ENCODE data around the gene KRTAP4-12. TPM values are rescaled to one million over a fixed set of nuclear protein-coding genes. Genes with fewer than 3 reads are reported as not detected.
"Not testable (repeated sequence)": the region's sequence is repeated elsewhere in the genome, so short reads cannot be mapped to it uniquely, and the experiment has no call there.

The KRTAP4-12 gene
- total RNA-seq (not detected), polyA plus RNA-seq (not detected)
- long read RNA-seq, donor 1 = 0 reads
- long read RNA-seq, donor 2 = 0 reads
- long read RNA-seq, donor 3 = 0 reads
- long read RNA-seq, donor 4 = 0 reads

DNA sequence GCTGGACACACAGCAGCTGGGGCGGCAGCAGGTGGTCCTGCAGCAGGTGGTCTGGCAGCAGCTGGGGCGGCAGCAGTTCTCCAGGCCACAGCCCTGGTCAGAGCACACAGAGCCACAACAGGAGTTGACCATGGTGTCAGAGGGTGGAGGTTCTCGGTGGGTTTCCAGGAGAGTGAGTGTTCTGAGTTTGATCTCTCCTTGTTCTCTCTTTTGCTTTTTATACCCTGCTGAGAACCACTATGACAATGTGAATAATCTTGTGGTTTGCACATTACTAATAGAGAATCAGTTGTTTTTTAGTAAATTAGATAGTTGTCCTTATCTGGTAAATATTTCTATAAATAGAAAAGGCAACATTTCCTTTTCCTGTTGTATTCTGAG lies at the start of gene KRTAP4-12:
KRTAP4-12 (minus strand) TSS at position 192 of the 381 bp plus-strand sequence; CDS start at position 132, 60 bp downstream.
- WGBS = 63% methylated on average over 3 of the region's 3 CpGs
- H3K4me1 ChIP-seq (ENCODE audit: control insufficient read depth, insufficient read depth, low read length); intact Hi-C loops (cut with DNase I); H3K4me3 ChIP-seq (ENCODE audit: low read length); H3K27me3 ChIP-seq (ENCODE audit: control insufficient read depth, insufficient read depth); ATAC-seq; H3K27ac ChIP-seq (ENCODE audit: low read length); H3K9me3 ChIP-seq (ENCODE audit: control insufficient read depth, low read length); DNase-seq: not testable (repeated sequence)

DNA sequence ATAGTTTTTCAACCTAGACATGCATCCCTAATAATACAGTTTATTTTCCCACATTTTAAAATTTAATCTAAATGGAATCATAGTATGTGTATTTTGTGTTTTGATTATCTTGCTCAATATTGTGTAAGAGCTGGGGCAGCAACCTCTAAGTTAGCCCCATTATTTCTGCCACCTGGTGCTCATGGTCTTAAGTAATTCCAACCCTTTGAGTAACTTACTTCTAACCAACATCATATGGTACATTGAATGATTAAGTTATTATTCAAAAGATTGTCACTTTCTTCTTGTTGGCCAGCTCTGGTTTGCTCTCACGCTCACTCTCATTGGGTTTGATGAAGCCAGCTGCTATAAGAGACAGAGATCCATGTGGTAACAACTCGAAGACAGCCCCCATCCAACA lies 47.9 kb upstream of the KRTAP4-12 start:
- intact Hi-C loops (cut with DNase I) = no loop called here
- H3K4me1 ChIP-seq (ENCODE audit: control insufficient read depth, insufficient read depth, low read length) = no peaks in the 10 kb centered on the region
- H3K27ac ChIP-seq (ENCODE audit: low read length) = no peak overlapping the region
- ATAC-seq (no peak), DNase-seq (no peak)
- WGBS = 77% methylated on average over 2 of the region's 2 CpGs
- no peak overlapping the region for H3K4me3 ChIP-seq (ENCODE audit: low read length)
- no peaks in the 10 kb centered on the region for H3K27me3 ChIP-seq (ENCODE audit: control insufficient read depth, insufficient read depth)
- H3K9me3 ChIP-seq (ENCODE audit: control insufficient read depth, low read length) = no peaks in the 10 kb centered on the region

DNA sequence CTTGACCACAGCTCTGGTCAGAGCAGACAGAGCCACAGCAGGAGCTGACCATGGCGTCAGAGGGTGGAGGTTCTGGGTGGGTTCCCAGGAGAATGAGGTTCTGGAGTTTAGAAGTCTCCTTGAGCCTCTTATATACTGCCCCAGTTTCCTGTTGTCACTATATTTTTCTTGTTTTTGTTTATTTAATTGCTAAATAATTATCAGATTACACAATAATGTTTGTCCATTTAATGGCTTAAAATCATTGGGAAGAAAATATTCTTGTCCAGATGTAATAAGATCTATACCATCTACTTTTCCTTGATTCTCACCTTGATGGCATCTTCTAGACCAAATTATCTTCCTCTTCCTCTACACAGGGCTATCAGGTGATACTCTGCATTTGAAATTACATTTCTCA lies 44.1 kb upstream of the KRTAP4-12 start, which contains the start of gene KRTAP4-3:
KRTAP4-3 (minus strand) TSS at position 101 of the 400 bp plus-strand sequence; CDS start at position 52, 49 bp downstream.
- intact Hi-C loops (cut with DNase I) = no loop called here
- no peaks in the 10 kb centered on the region for H3K27me3 ChIP-seq (ENCODE audit: control insufficient read depth, insufficient read depth)
- DNase-seq (no peak), ATAC-seq (no peak)
- no peaks in the 10 kb centered on the region for H3K9me3 ChIP-seq (ENCODE audit: control insufficient read depth, low read length)
- H3K4me3 ChIP-seq (ENCODE audit: low read length) = no peak within 1 kb of the TSS
- H3K27ac ChIP-seq (ENCODE audit: low read length) = no peak within 1 kb of the TSS
- WGBS = 54% methylated on average over 1 of the region's 1 CpG
- no peaks in the 10 kb centered on the region for H3K4me1 ChIP-seq (ENCODE audit: control insufficient read depth, insufficient read depth, low read length)

DNA sequence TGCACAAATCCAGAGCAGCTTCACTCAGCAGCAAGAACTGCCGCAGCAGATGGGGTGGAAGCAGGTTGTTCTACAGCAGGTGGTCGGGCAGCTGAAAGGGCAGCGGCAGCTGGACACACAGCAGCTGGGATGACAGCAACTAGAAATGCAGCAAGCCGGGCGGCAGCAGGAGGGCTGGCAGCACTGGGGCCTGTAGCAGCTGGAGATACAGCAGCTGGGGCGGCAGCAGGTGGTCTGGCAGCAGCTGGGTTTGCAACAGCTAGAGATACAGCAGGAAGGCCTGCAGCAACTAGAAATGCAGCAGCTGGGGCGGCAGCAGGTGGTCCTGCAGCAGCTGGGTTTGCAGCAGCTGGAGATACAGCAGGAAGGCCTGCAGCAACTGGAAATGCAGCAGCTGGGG lies 43.6 kb upstream of the KRTAP4-12 start:
- ATAC-seq = no peak
- no peaks in the 10 kb centered on the region for H3K9me3 ChIP-seq (ENCODE audit: control insufficient read depth, low read length)
- no peak for DNase-seq
- H3K27me3 ChIP-seq (ENCODE audit: control insufficient read depth, insufficient read depth) = no peaks in the 10 kb centered on the region
- intact Hi-C loops (cut with DNase I) = no loop called here
- H3K27ac ChIP-seq (ENCODE audit: low read length) = no peak overlapping the region
- WGBS = 82% methylated on average over 7 of the region's 7 CpGs
- no peak overlapping the region for H3K4me3 ChIP-seq (ENCODE audit: low read length)
- no peaks in the 10 kb centered on the region for H3K4me1 ChIP-seq (ENCODE audit: control insufficient read depth, insufficient read depth, low read length)

DNA sequence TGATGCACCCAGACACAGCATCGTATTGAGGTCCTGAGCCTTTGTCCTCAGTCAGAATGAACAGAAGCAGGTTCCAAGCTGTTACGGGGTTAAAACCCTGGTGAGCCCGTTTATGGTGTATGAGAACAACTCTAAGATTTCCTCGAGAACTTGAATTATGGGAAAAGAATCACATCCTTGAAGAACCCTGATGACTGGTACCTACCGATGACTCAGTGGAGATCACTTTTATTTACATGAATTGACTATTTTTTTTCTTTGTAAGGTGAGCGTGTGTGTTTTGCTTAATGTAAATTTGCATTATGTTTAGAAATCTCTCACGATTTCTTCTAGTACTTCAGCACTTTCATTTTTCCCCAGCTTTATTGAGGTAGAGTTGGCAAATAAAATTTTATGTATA lies 39.8 kb upstream of the KRTAP4-12 start:
- Histone ChIP-seq H3K27ac (ENCODE audit: low read length) (no peak overlapping the region), H3K4me1 (ENCODE audit: control insufficient read depth, insufficient read depth, low read length) (no peaks in the 10 kb centered on the region), H3K9me3 (ENCODE audit: control insufficient read depth, low read length) (no peaks in the 10 kb centered on the region), H3K27me3 (ENCODE audit: control insufficient read depth, insufficient read depth) (no peaks in the 10 kb centered on the region), H3K4me3 (ENCODE audit: low read length) (no peak overlapping the region)
- DNase-seq (no peak), ATAC-seq (no peak)
- intact Hi-C loops (cut with DNase I) = no loop called here
- 73% methylated on average over 7 of the region's 7 CpGs for WGBS

DNA sequence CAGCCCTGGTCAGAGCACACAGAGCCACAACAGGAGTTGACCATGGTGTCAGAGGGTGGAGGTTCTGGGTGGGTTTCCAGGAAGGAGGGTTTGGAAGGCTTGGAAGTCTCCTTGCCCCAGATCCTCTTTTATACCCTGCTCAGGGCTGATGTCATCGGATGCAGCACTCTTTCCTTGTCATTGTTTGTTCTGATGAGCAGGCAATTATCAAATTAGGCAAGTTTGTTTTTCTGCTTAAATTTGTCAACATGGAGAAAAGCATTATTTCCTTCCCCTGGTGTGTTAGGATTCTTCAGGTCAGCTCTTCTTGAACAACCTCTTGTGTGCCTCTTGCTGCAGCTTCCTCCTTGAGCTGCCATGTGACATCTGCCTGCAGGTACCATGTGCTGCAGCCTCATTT lies 36.7 kb upstream of the KRTAP4-12 start, which contains the start of gene KRTAP4-4:
KRTAP4-4 (minus strand) TSS at position 101 of the 400 bp plus-strand sequence; CDS start at position 44, 57 bp downstream.
- Histone ChIP-seq H3K27ac (ENCODE audit: low read length) (no peak within 1 kb of the TSS), H3K4me1 (ENCODE audit: control insufficient read depth, insufficient read depth, low read length) (no peaks in the 10 kb centered on the region), H3K4me3 (ENCODE audit: low read length) (no peak within 1 kb of the TSS), H3K27me3 (ENCODE audit: control insufficient read depth, insufficient read depth) (no peaks in the 10 kb centered on the region), H3K9me3 (ENCODE audit: control insufficient read depth, low read length) (no peaks in the 10 kb centered on the region)
- intact Hi-C loops (cut with DNase I) = no loop called here
- ATAC-seq = no peak
- WGBS = 70% methylated on average over 1 of the region's 1 CpG
- no peak for DNase-seq

DNA sequence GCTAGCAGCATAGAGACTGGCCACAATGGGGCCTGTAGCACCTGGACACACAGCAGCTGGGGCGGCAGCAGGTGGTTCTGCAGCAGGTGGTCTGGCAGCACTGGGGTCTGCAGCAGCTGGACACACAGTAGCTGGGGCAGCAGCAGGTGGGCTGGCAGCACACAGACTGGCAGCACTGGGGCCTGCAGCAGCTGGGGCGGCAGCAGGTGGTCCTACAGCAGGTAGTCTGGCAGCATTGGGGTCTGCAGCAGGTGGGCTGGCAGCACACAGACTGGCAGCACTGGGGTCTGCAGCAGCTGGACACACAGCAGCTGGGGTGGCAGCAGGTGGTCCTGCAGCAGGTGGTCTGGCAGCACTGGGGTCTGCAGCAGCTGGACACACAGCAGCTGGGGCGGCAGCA lies 36.2 kb upstream of the KRTAP4-12 start:
- H3K27ac ChIP-seq (ENCODE audit: low read length); H3K27me3 ChIP-seq (ENCODE audit: control insufficient read depth, insufficient read depth); H3K4me1 ChIP-seq (ENCODE audit: control insufficient read depth, insufficient read depth, low read length); ATAC-seq; intact Hi-C loops (cut with DNase I); DNase-seq; H3K4me3 ChIP-seq (ENCODE audit: low read length); H3K9me3 ChIP-seq (ENCODE audit: control insufficient read depth, low read length): not testable (repeated sequence)
- 84% methylated on average over 3 of the region's 3 CpGs for WGBS

DNA sequence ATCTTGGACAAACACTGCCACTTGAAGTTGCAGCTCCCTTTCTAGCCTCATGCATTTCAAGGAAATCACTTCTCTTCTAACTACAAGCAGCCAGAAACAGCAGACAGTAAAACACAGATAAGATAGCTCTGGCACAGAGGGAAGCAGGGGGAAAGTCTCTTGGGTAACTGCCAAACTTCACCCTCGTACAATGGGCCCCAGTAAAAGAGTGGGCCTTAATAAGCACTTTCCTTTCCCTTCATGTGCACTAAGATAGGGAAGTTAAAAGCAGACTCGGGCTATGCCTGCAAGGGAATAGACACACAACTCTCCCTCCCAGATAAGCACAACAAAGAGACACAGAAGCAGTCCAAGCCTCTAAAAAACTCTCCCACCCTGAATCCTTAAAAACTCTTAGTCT lies 29.9 kb upstream of the KRTAP4-12 start:
- WGBS = 3% methylated on average over 2 of the region's 2 CpGs
- no peak overlapping the region for H3K4me3 ChIP-seq (ENCODE audit: low read length)
- DNase-seq (no peak), ATAC-seq (no peak)
- H3K27ac ChIP-seq (ENCODE audit: low read length) = no peak overlapping the region
- no peaks in the 10 kb centered on the region for H3K4me1 ChIP-seq (ENCODE audit: control insufficient read depth, insufficient read depth, low read length)
- H3K27me3 ChIP-seq (ENCODE audit: control insufficient read depth, insufficient read depth) = no peaks in the 10 kb centered on the region
- intact Hi-C loops (cut with DNase I) = no loop called here
- H3K9me3 ChIP-seq (ENCODE audit: control insufficient read depth, low read length) = no peaks in the 10 kb centered on the region

DNA sequence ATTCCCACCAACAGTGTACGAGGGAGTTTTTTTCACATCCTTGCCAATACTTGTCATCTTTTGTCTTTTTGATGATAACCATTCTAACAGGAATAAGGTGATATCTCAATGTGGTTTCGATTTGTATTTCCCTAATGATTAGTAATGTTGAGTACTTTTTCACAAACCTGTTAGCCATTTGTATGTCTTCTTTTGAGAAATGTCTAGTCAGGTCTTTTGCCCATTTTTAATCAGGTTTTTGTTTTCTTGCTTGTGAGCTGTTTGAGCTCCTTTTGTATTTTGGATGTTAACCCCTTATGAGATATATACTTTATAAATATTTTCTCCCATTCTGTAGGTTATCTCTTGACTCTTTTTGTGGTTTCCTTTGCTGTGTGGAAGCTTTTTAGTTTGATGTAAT lies 27.5 kb upstream of the KRTAP4-12 start:
- H3K9me3 ChIP-seq (ENCODE audit: control insufficient read depth, low read length) = no peaks in the 10 kb centered on the region
- H3K4me1 ChIP-seq (ENCODE audit: control insufficient read depth, insufficient read depth, low read length) = no peaks in the 10 kb centered on the region
- DNase-seq (no peak), ATAC-seq (no peak)
- H3K27ac ChIP-seq (ENCODE audit: low read length) = no peak overlapping the region
- intact Hi-C loops (cut with DNase I) = no loop called here
- H3K4me3 ChIP-seq (ENCODE audit: low read length) = no peak overlapping the region
- H3K27me3 ChIP-seq (ENCODE audit: control insufficient read depth, insufficient read depth) = no peaks in the 10 kb centered on the region
- 60% methylated on average over 2 of the region's 2 CpGs for WGBS

DNA sequence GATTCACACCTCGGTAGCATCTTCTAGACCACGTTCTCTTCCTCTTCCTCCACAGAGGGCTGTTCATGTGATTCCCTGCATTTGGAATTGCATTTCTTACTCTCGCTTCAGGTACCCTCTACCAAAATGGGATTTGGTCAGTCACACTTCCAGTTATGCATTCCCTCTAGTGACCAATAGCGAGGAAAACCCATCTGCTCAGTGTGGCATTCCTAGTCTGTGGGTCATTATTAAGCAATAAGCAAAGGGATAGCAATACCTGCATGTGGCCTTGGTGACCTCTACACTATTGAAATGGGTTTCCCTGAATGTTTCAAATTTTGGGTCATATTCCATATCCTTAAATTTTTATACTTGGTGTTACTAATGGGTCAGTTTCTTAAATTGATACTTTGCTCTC lies 26.0 kb upstream of the KRTAP4-12 start:
- Histone ChIP-seq H3K27ac (ENCODE audit: low read length) (no peak overlapping the region), H3K4me1 (ENCODE audit: control insufficient read depth, insufficient read depth, low read length) (no peaks in the 10 kb centered on the region), H3K9me3 (ENCODE audit: control insufficient read depth, low read length) (no peaks in the 10 kb centered on the region), H3K27me3 (ENCODE audit: control insufficient read depth, insufficient read depth) (no peaks in the 10 kb centered on the region), H3K4me3 (ENCODE audit: low read length) (no peak overlapping the region)
- intact Hi-C loops (cut with DNase I) = no loop called here
- DNase-seq (no peak), ATAC-seq (no peak)
- 78% methylated on average over 4 of the region's 4 CpGs for WGBS

DNA sequence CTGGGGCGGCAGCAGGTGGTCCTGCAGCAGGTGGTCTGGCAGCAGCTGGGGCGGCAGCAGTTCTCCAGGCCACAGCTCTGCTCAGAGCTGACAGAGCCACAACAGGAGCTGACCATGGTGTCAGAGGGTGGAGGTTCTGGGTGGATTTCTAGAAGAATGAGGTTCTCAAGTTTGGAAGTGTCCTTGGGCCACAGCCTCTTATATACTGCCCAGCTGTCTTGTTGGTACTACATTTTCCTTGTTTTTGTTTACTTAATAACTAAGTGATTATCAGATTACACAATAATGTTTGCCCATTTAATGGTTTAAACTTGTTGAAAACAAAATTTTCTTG lies 25.6 kb upstream of the KRTAP4-12 start, which contains the start of gene KRTAP4-5:
KRTAP4-5 (minus strand) TSS at position 174 of the 334 bp plus-strand sequence; CDS start at position 116, 58 bp downstream.
- no peak for DNase-seq
- Histone ChIP-seq H3K9me3 (ENCODE audit: control insufficient read depth, low read length) (no peaks in the 10 kb centered on the region), H3K4me3 (ENCODE audit: low read length) (no peak within 1 kb of the TSS), H3K4me1 (ENCODE audit: control insufficient read depth, insufficient read depth, low read length) (no peaks in the 10 kb centered on the region), H3K27ac (ENCODE audit: low read length) (no peak within 1 kb of the TSS), H3K27me3 (ENCODE audit: control insufficient read depth, insufficient read depth) (no peaks in the 10 kb centered on the region)
- intact Hi-C loops (cut with DNase I) = no loop called here
- ATAC-seq = no peak
- 51% methylated on average over 2 of the region's 2 CpGs for WGBS

All from right cardiac atrium (tissue), 5 donors.